HepG2 (cell line): Measurements from ENCODE around the gene SLC5A10. TPM values are rescaled to one million over a fixed set of nuclear protein-coding genes. Genes with fewer than 3 reads are reported as not detected.
A peak's percentile ranks its signal among the peaks of the same experiment; 100 is the strongest.

ENCODE experiments used
- ATAC-seq: fragments of 200-7000 bp; cut with Tn5 transposase; 3 replicates; pipeline ENCODE4 v1.9.1; 2020; ENCODE audit warnings: mild to moderate bottlenecking, moderate library complexity
- BruUV-seq: library from RNA; stranded (reverse); fragments of 400-500 nt; replicated peaks from 2 replicates; lab custom pipeline; 2021; lab: Mats Ljungman, UMichigan
- CTCF ChIA-PET: fragments of 300-600 bp; formaldehyde crosslinking; extraction: SDS; loops from one replicate; lab custom pipeline; 2021; ENCODE audit warnings: low total read pairs, inconsistent platforms, low intra/inter-chr PET ratio; lab: Yijun Ruan, JAX
- POLR2A ChIA-PET: fragments of 350-600 bp; sonication (Branson Sonifier 250); formaldehyde crosslinking; loops from one replicate; lab custom pipeline; 2020; ENCODE audit warnings: antibody characterized with exemption, inconsistent platforms; lab: Yijun Ruan, JAX
- DNase-seq: peaks from one replicate; pipeline ENCODE4 v3.0.0-alpha.2; 2015; ENCODE audit warnings: low spot score
- FAIRE-seq: peaks from 3 replicates; lab custom pipeline; 2011; peaks lifted over from hg19 to GRCh38; lab: Jason Lieb, UNC
- H2AFZ ChIP-seq: one replicate; pipeline ENCODE4 v1.6.1; 2011; ENCODE audit warnings: low read length, inconsistent platforms
- H3K27ac ChIP-seq: fragments of 300-600 bp; 3 replicates; pipeline ENCODE4 v1.8.0; 2011; ENCODE audit warnings: mixed run types, mild to moderate bottlenecking, mixed read lengths, low read length, inconsistent platforms; ENCODE audit not compliant: insufficient read depth; ENCODE audit errors: extremely low read length
- H3K27me3 ChIP-seq, 2 experiments: fragments of 200-600 bp in 1 of 2; 2 replicates in 1 of 2; 3 replicates in 1 of 2; pipeline versions ENCODE4 v1.6.0 to v1.8.0; 2011; ENCODE audit warnings: low read length in 2 of 2, mild to moderate bottlenecking in 2 of 2, moderate library complexity in 2 of 2, inconsistent platforms in 1 of 2; ENCODE audit not compliant: insufficient read depth in 2 of 2, control insufficient read depth in 1 of 2
- H3K36me3 ChIP-seq, 2 experiments: fragments of 200-600 bp in 1 of 2; replicated peaks in 1 of 2; 2 replicates in 1 of 2; 3 replicates in 1 of 2; pipeline versions ENCODE4 v1.5.1 to v1.8.0; 2011; ENCODE audit warnings: low read length in 2 of 2, inconsistent platforms in 1 of 2; ENCODE audit not compliant: insufficient read depth in 2 of 2, control insufficient read depth in 1 of 2
- H3K4me1 ChIP-seq: 2 replicates; pipeline ENCODE4 v1.5.1; 2012; ENCODE audit warnings: low read length, inconsistent platforms; ENCODE audit not compliant: insufficient read depth
- H3K4me2 ChIP-seq: 2 replicates; pipeline ENCODE4 v1.6.0; 2011; ENCODE audit warnings: low read depth, low read length, inconsistent platforms
- H3K4me3 ChIP-seq, 3 experiments: fragments of 200-600 bp in 1 of 3; sonication (generic), shearing (Covaris generic) in 1 of 3; replicated peaks in 1 of 3; 2 replicates each; pipeline ENCODE4 v1.5.1; 2011 to 2016; ENCODE audit warnings: low read length in 3 of 3, inconsistent platforms in 2 of 3, low read depth in 2 of 3, mild to moderate bottlenecking in 2 of 3, control low read depth in 1 of 3, mixed read lengths in 1 of 3; ENCODE audit not compliant: insufficient read depth in 1 of 3
- H3K79me2 ChIP-seq: one replicate; pipeline ENCODE4 v1.6.1; 2011; ENCODE audit warnings: low read length, inconsistent platforms; ENCODE audit not compliant: insufficient read depth
- H3K9ac ChIP-seq: 2 replicates; pipeline ENCODE4 v1.6.0; 2011; ENCODE audit warnings: mild to moderate bottlenecking, low read depth, low read length, inconsistent platforms; ENCODE audit not compliant: insufficient read depth
- H3K9me3 ChIP-seq: 2 replicates; pipeline ENCODE4 v1.5.1; 2012; ENCODE audit warnings: mild to moderate bottlenecking, low read length
- H4K20me1 ChIP-seq: 2 replicates; pipeline ENCODE4 v1.6.0; 2011; ENCODE audit warnings: inconsistent platforms, mild to moderate bottlenecking, low read length, moderate library complexity; ENCODE audit not compliant: insufficient read depth
- CCDC6 ChIP-seq: sonication (generic); formaldehyde crosslinking; IDR thresholded peaks from 2 replicates; pipeline ENCODE4 v1.8.1; 2022; ENCODE audit warnings: mild to moderate bottlenecking, missing genetic modification reagents, moderate library complexity
- CENPBD1 ChIP-seq: sonication (generic); formaldehyde crosslinking; IDR thresholded peaks from 2 replicates; pipeline ENCODE4 v1.8.0; 2022; ENCODE audit warnings: missing genetic modification reagents, low read depth, mild to moderate bottlenecking, borderline replicate concordance
- HIVEP1 ChIP-seq: sonication (generic); formaldehyde crosslinking; IDR thresholded peaks from 2 replicates; pipeline ENCODE4 v1.4.0; 2020; ENCODE audit warnings: mild to moderate bottlenecking, missing genetic modification reagents
- HMGXB4 ChIP-seq, 2 experiments: sonication (generic) in 1 of 2; formaldehyde crosslinking in 1 of 2; IDR thresholded peaks; 2 replicates each; pipeline versions ENCODE4 v1.4.0 to v1.6.1; 2018 to 2020; ENCODE audit warnings: missing genetic modification reagents in 2 of 2, borderline replicate concordance in 1 of 2, low read depth in 1 of 2, mild to moderate bottlenecking in 1 of 2, missing biosample characterization in 1 of 2
- JDP2 ChIP-seq: sonication (generic); formaldehyde crosslinking; IDR thresholded peaks from 2 replicates; pipeline ENCODE4 v1.8.1; 2022; ENCODE audit warnings: missing genetic modification reagents, borderline replicate concordance
- MTF1 ChIP-seq: sonication (generic); formaldehyde crosslinking; IDR thresholded peaks from 2 replicates; pipeline ENCODE4 v1.5.0; 2020; ENCODE audit warnings: missing genetic modification reagents
- REPIN1 ChIP-seq: sonication (generic); formaldehyde crosslinking; IDR thresholded peaks from 2 replicates; pipeline ENCODE4 v1.8.0; 2022; ENCODE audit warnings: missing genetic modification reagents, low read depth, mild to moderate bottlenecking, borderline replicate concordance
- SALL1 ChIP-seq: sonication (generic); formaldehyde crosslinking; IDR thresholded peaks from 2 replicates; pipeline ENCODE4 v1.8.0; 2022; ENCODE audit warnings: mild to moderate bottlenecking, missing genetic modification reagents
- SP1 ChIP-seq, 2 experiments: fragments of 450-650 bp in 1 of 2; sonication (generic) in 1 of 2; formaldehyde crosslinking in 1 of 2; IDR thresholded peaks; 2 replicates each; pipeline versions ENCODE4 v1.4.0 to v1.6.1; 2016 to 2020; ENCODE audit warnings: missing genetic modification reagents in 1 of 2
- STAT6 ChIP-seq: sonication (generic); formaldehyde crosslinking; IDR thresholded peaks from 2 replicates; pipeline ENCODE4 v1.4.0; 2020; ENCODE audit warnings: missing genetic modification reagents, mild to moderate bottlenecking, borderline replicate concordance
- ZFP90 ChIP-seq: sonication (generic); formaldehyde crosslinking; IDR thresholded peaks from 2 replicates; pipeline ENCODE4 v1.8.0; 2022; ENCODE audit warnings: missing genetic modification reagents, mild to moderate bottlenecking, inconsistent platforms, borderline replicate concordance
- ZNF614 ChIP-seq: IDR thresholded peaks from 2 replicates; pipeline ENCODE4 v1.6.1; 2018; ENCODE audit warnings: missing biosample characterization, missing genetic modification reagents, inconsistent platforms, borderline replicate concordance
- ZNF687 ChIP-seq: sonication (generic); formaldehyde crosslinking; IDR thresholded peaks from 2 replicates; pipeline ENCODE4 v1.5.1; 2020; ENCODE audit warnings: mild to moderate bottlenecking, missing genetic modification reagents, moderate library complexity
- WGBS: methylation state at CpG from one replicate; pipeline ENCODE4 v1.1.6; 2017; ENCODE audit warnings: low lambda C conversion rate; 5-methylcytosine and 5-hydroxymethylcytosine counted together
- in situ Hi-C: cut with HindIII; loops from 2 replicates; pipeline ENCODE4 v1.10.0; 2017; ENCODE audit warnings: low pct_unique_long_range_greater_than_20kb; ENCODE audit not compliant: extremely low pct_ligation_motif_present
- intact Hi-C: fragments of 100-400 bp; cut with micrococcal nuclease; formaldehyde crosslinking; loops from one replicate; pipeline ENCODE4 v1.10.0; 2022; ENCODE audit not compliant: unreplicated experiment
- polyA plus RNA-seq, 8 experiments: library from polyadenylated mRNA; depleted of rRNA in 3 of 8; stranded (reverse) in 7 of 8; unstranded in 1 of 8; fragments of >200 nt; fragmentation: Illumina TruSeq in 4 of 8; extraction: Trizol in 4 of 8; gene quantifications; 2 replicates each; pipeline versions ENCODE4 v1.2.1 to v1.2.3, GENCODE V29; 2011 to 2016; ENCODE audit warnings: low read depth in 4 of 8, missing spikeins in 1 of 8, mixed read lengths in 1 of 8; ENCODE audit not compliant: insufficient read depth in 1 of 8
- total RNA-seq, 5 experiments: library from RNA; depleted of rRNA; stranded (reverse); fragments of >200 nt; fragmentation: Illumina TruSeq; extraction: Trizol; gene quantifications; 2 replicates each; pipeline ENCODE4 v1.2.3, GENCODE V29; 2016; ENCODE audit warnings: low read depth in 1 of 5

Gene SLC5A10
- total and polyA plus RNA-seq, 2 of the 13 experiments (the other 11 are each of a cell fraction or from before 2014, with no cell fraction given), result 0.05 TPM; not detected in 1

- peak overlapping the region in 1 of 3 experiments; percentile 27; a peak in 1 of 6 replicates for H3K4me3 ChIP-seq
- H3K36me3 ChIP-seq, result no peaks in the 10 kb centered on the region
- ATAC-seq (no peak), FAIRE-seq (no peak), DNase-seq (no peak)
- ChIA-PET POLR2A (interaction anchor here (0.9 kb wide), 1 partner anchor 26 kb away, joined by 5 read pairs; no protein-coding TSS in a partner anchor), CTCF (no interaction called here)
- H3K27me3 ChIP-seq, result peaks cover 4 to 30% of the 10 kb centered on the region in 2 experiments; a peak in 2 of 5 replicates
- no peak overlapping the region for H3K9ac ChIP-seq
- BruUV-seq, result no TSS peak
- H3K9me3 ChIP-seq, result no peaks in the 10 kb centered on the region
- in situ Hi-C loops, result no loop called here
- no peak overlapping the region for H3K27ac ChIP-seq
- 0% methylated on average over 6 of the region's 6 CpGs for WGBS
- H3K4me1 ChIP-seq, result peaks cover 46% of the 10 kb centered on the region
- peak overlapping the region; percentile 44; the same call in 1 of the 2 replicates for H3K4me2 ChIP-seq
- no peaks in the 10 kb centered on the region for H4K20me1 ChIP-seq
- H2AFZ ChIP-seq, result no peak overlapping the region
- H3K79me2 ChIP-seq, result no peaks in the 10 kb centered on the region
- intact Hi-C loops, result no loop called here
- TF ChIP-seq CCDC6 (CRISPR knock-in tag) (no peak), REPIN1 (CRISPR knock-in tag) (no peak), ZFP90 (CRISPR knock-in tag) (no peak), STAT6 (CRISPR knock-in tag) (no peak), MTF1 (no peak), JDP2 (CRISPR knock-in tag) (no peak), ZNF614 (no peak), CENPBD1 (no peak), ZNF687 (CRISPR knock-in tag) (peak; percentile 43; the same call in 1 of the 2 replicates), SALL1 (CRISPR knock-in tag) (0 out of 2 replicates have a peak, but pooled peaks have one; percentile 12), HIVEP1 (CRISPR knock-in tag) (no peak), HMGXB4 (CRISPR knock-in tag; IDR thresholded peaks at IDR 0.05; ENCODE audit: borderline replicate concordance in 1 of 2, low read depth in 1 of 2) (no peak), SP1 (IDR thresholded peaks at IDR 0.05) (no peak), SP1 (CRISPR knock-in tag; IDR thresholded peaks at IDR 0.05) (no peak)
Measured at GRCh38 chr17:18962494-18962815, 10.5 kb downstream of the SLC5A10 start.
